ENCODE measurements around the gene GPSM3. TPM values are rescaled to one million over a fixed set of nuclear protein-coding genes. Genes with fewer than 3 reads are reported as not detected.
A peak's percentile ranks its signal among the peaks of the same experiment; 100 is the strongest.
"Not testable (repeated sequence)": the region's sequence is repeated elsewhere in the genome, so short reads cannot be mapped to it uniquely, and the experiment has no call there.

The GPSM3 gene
- total RNA-seq, 1 experiment from 2014 or later: 80.6 TPM

GRCh38 chr6:32203426-32204267, 11.2 kb upstream of the GPSM3 start:
- no peak for DNase-seq (ENCODE audit: low read depth)

- DNase-seq (ENCODE audit: low read depth): no peak
Observed at GRCh38 chr6:32202186-32202585, 9.7 kb upstream of the GPSM3 start.

- no peak for DNase-seq (ENCODE audit: low read depth)
Observed at GRCh38 chr6:32200711-32201475, 8.4 kb upstream of the GPSM3 start.

- DNase-seq (ENCODE audit: low read depth): no peak
Observed at GRCh38 chr6:32198866-32199265, 6.4 kb upstream of the GPSM3 start.

- DNase-seq (ENCODE audit: low read depth): no peak
Observed at GRCh38 chr6:32198345-32198696, 5.9 kb upstream of the GPSM3 start.

- DNase-seq (ENCODE audit: low read depth): no peak
Observed at GRCh38 chr6:32196682-32197616, 4.5 kb upstream of the GPSM3 start.

- peak; percentile 91 for DNase-seq (ENCODE audit: low read depth)
Observed at GRCh38 chr6:32195902-32196681, 3.6 kb upstream of the GPSM3 start.

GRCh38 chr6:32195652-32195901, 3.1 kb upstream of the GPSM3 start:
- peak; percentile 100 for DNase-seq (ENCODE audit: low read depth)

- DNase-seq (ENCODE audit: low read depth): peak; percentile 58
Observed at GRCh38 chr6:32194825-32195651, 2.6 kb upstream of the GPSM3 start.

GRCh38 chr6:32194388-32194787, 1.9 kb upstream of the GPSM3 start:
- DNase-seq (ENCODE audit: low read depth): no peak

- DNase-seq (ENCODE audit: low read depth): not testable (repeated sequence)
Observed at GRCh38 chr6:32193096-32193495, 653 bp upstream of the GPSM3 start.

- DNase-seq (ENCODE audit: low read depth): no peak
Observed at GRCh38 chr6:32191696-32192607, 491 bp downstream of the GPSM3 start.

- no peak for DNase-seq (ENCODE audit: low read depth)
Observed at GRCh38 chr6:32190911-32191677, 1.3 kb downstream of the GPSM3 start.

GRCh38 chr6:32190054-32190851, 2.2 kb downstream of the GPSM3 start, which contains the start of gene PBX2:
TSS of gene PBX2 (minus strand) at chr6:32190202. CDS start at chr6:32189915, 287 bp downstream.
- peak; percentile 82 for DNase-seq (ENCODE audit: low read depth)

GRCh38 chr6:32189742-32190053, 2.7 kb downstream of the GPSM3 start:
- DNase-seq (ENCODE audit: low read depth): no peak

- DNase-seq (ENCODE audit: low read depth): no peak
Observed at GRCh38 chr6:32189069-32189741, 3.2 kb downstream of the GPSM3 start.

Data from HT1080 (cell line).